HepG2 (cell line): ENCODE data around the gene RNF4. TPM values are rescaled to one million over a fixed set of nuclear protein-coding genes. Genes with fewer than 3 reads are reported as not detected.

Experiments
- ATF1 ChIP-seq: IDR thresholded peaks from 2 replicates; pipeline ENCODE4 v1.6.1; 2016; ENCODE audit warnings: mild to moderate bottlenecking, control low read depth
- ATM ChIP-seq: fragments of 450-650 bp; IDR thresholded peaks from 2 replicates; pipeline ENCODE4 v1.7.1; 2017; ENCODE audit warnings: mild to moderate bottlenecking, borderline replicate concordance
- BCL6 ChIP-seq: IDR thresholded peaks from 2 replicates; pipeline ENCODE4 v1.6.1; 2016; ENCODE audit warnings: missing genetic modification reagents, missing compliant biosample characterization
- ESRRA ChIP-seq: sonication (generic); formaldehyde crosslinking; IDR thresholded peaks from 2 replicates; pipeline ENCODE4 v1.5.1; 2020; ENCODE audit warnings: mild to moderate bottlenecking, low read depth, missing genetic modification reagents
- IKZF5 ChIP-seq: IDR thresholded peaks from 2 replicates; pipeline ENCODE4 v1.6.1; 2018; ENCODE audit warnings: missing genetic modification reagents, mild to moderate bottlenecking, missing compliant biosample characterization
- KMT2A ChIP-seq: sonication (generic); formaldehyde crosslinking; IDR thresholded peaks from 2 replicates; pipeline ENCODE4 v1.4.0; 2020; ENCODE audit warnings: missing genetic modification reagents
- MAFG ChIP-seq: sonication (generic); formaldehyde crosslinking; IDR thresholded peaks from 2 replicates; pipeline ENCODE4 v1.5.1; 2020; ENCODE audit warnings: mild to moderate bottlenecking, missing genetic modification reagents
- NR2F6 ChIP-seq, 2 experiments: IDR thresholded peaks; 2 replicates each; pipeline ENCODE4 v1.6.1; 2016; ENCODE audit warnings: antibody characterized with exemption in 1 of 2, mild to moderate bottlenecking in 1 of 2
- NRL ChIP-seq: sonication (generic); formaldehyde crosslinking; IDR thresholded peaks from 2 replicates; pipeline ENCODE4 v1.5.0; 2020; ENCODE audit warnings: missing genetic modification reagents, mild to moderate bottlenecking, moderate library complexity, borderline replicate concordance
- PHB2 ChIP-seq: fragments of 450-650 bp; IDR thresholded peaks from 2 replicates; pipeline ENCODE4 v1.6.1; 2018; ENCODE audit not compliant: partially characterized antibody
- RAD51 ChIP-seq: fragments of 450-650 bp; IDR thresholded peaks from 2 replicates; pipeline ENCODE4 v1.6.1; 2016; ENCODE audit warnings: borderline replicate concordance
- RCOR2 ChIP-seq: IDR thresholded peaks from 2 replicates; pipeline ENCODE4 v1.6.1; 2016; ENCODE audit warnings: missing biosample characterization, missing genetic modification reagents
- SYNCRIP ChIP-seq: fragments of 200-400 bp; formaldehyde crosslinking; IDR thresholded peaks from 2 replicates; pipeline ENCODE4 v1.6.1; 2018; ENCODE audit warnings: mild to moderate bottlenecking, low read depth, low read length; ENCODE audit not compliant: insufficient read depth
- TAF15 ChIP-seq: fragments of 200-400 bp; formaldehyde crosslinking; IDR thresholded peaks from one replicate; pipeline ENCODE4 v1.6.1; 2018; ENCODE audit warnings: mild to moderate bottlenecking, low read depth, low read length; ENCODE audit not compliant: poor library complexity, severe bottlenecking
- TBX2 ChIP-seq: sonication (generic); formaldehyde crosslinking; IDR thresholded peaks from 2 replicates; pipeline ENCODE4 v1.5.0; 2020; ENCODE audit warnings: missing genetic modification reagents, mild to moderate bottlenecking, borderline replicate concordance
- TFDP1 ChIP-seq: IDR thresholded peaks from 2 replicates; pipeline ENCODE4 v1.6.1; 2016; ENCODE audit warnings: missing compliant biosample characterization, missing genetic modification reagents, borderline replicate concordance
- U2AF2 ChIP-seq: fragments of 200-400 bp; formaldehyde crosslinking; IDR thresholded peaks from 2 replicates; pipeline ENCODE4 v1.6.1; 2017; ENCODE audit warnings: low read depth, mild to moderate bottlenecking, low read length
- ZBTB38 ChIP-seq: sonication (generic); formaldehyde crosslinking; IDR thresholded peaks from 2 replicates; pipeline ENCODE4 v1.5.1; 2020; ENCODE audit warnings: mild to moderate bottlenecking, missing genetic modification reagents
- ZBTB7A ChIP-seq: sonication (generic); formaldehyde crosslinking; IDR thresholded peaks from 2 replicates; pipeline ENCODE4 v1.8.0; 2022; ENCODE audit warnings: mild to moderate bottlenecking, missing genetic modification reagents
- ZNF468 ChIP-seq: sonication (generic); formaldehyde crosslinking; IDR thresholded peaks from 2 replicates; pipeline ENCODE4 v1.8.0; 2022; ENCODE audit warnings: mild to moderate bottlenecking, moderate library complexity, missing genetic modification reagents
- ZNF543 ChIP-seq: sonication (generic); formaldehyde crosslinking; IDR thresholded peaks from 2 replicates; pipeline ENCODE4 v1.4.0; 2020; ENCODE audit warnings: mild to moderate bottlenecking, missing genetic modification reagents
- ZNF616 ChIP-seq: sonication (generic); formaldehyde crosslinking; IDR thresholded peaks from 2 replicates; pipeline ENCODE4 v1.5.0; 2020; ENCODE audit warnings: low read depth, mild to moderate bottlenecking, missing genetic modification reagents
- ZNF678 ChIP-seq: sonication (generic); formaldehyde crosslinking; IDR thresholded peaks from 2 replicates; pipeline ENCODE4 v1.4.0; 2020; ENCODE audit warnings: mild to moderate bottlenecking, missing genetic modification reagents
- ZNF7 ChIP-seq: IDR thresholded peaks from 2 replicates; pipeline ENCODE4 v1.6.1; 2016; ENCODE audit warnings: missing biosample characterization, missing genetic modification reagents
- ZSCAN31 ChIP-seq: sonication (generic); formaldehyde crosslinking; IDR thresholded peaks from 2 replicates; pipeline ENCODE4 v1.5.0; 2020; ENCODE audit warnings: low read depth, mild to moderate bottlenecking, missing genetic modification reagents
- polyA plus RNA-seq, 8 experiments: library from polyadenylated mRNA; depleted of rRNA in 3 of 8; stranded (reverse) in 7 of 8; unstranded in 1 of 8; fragments of >200 nt; fragmentation: Illumina TruSeq in 4 of 8; extraction: Trizol in 4 of 8; gene quantifications; 2 replicates each; pipeline versions ENCODE4 v1.2.1 to v1.2.3, GENCODE V29; 2011 to 2016; ENCODE audit warnings: low read depth in 4 of 8, missing spikeins in 1 of 8, mixed read lengths in 1 of 8; ENCODE audit not compliant: insufficient read depth in 1 of 8
- total RNA-seq, 5 experiments: library from RNA; depleted of rRNA; stranded (reverse); fragments of >200 nt; fragmentation: Illumina TruSeq; extraction: Trizol; gene quantifications; 2 replicates each; pipeline ENCODE4 v1.2.3, GENCODE V29; 2016; ENCODE audit warnings: low read depth in 1 of 5
- TF ChIP-seq, protein P1 (sequence below): sonication (generic); formaldehyde crosslinking; conservative IDR thresholded peaks from 2 replicates; pipeline ENCODE4 v1.4.0; 2020; ENCODE audit warnings: missing genetic modification reagents
- TF ChIP-seq, protein P2 (sequence below): IDR thresholded peaks from 2 replicates; pipeline ENCODE4 v1.6.1; 2016; ENCODE audit warnings: low read depth, control low read depth

The RNF4 gene
- total and polyA plus RNA-seq, 2 of the 13 experiments (the other 11 are each of a cell fraction or from before 2014, with no cell fraction given) = 38.1 to 45.1 TPM

DNA sequence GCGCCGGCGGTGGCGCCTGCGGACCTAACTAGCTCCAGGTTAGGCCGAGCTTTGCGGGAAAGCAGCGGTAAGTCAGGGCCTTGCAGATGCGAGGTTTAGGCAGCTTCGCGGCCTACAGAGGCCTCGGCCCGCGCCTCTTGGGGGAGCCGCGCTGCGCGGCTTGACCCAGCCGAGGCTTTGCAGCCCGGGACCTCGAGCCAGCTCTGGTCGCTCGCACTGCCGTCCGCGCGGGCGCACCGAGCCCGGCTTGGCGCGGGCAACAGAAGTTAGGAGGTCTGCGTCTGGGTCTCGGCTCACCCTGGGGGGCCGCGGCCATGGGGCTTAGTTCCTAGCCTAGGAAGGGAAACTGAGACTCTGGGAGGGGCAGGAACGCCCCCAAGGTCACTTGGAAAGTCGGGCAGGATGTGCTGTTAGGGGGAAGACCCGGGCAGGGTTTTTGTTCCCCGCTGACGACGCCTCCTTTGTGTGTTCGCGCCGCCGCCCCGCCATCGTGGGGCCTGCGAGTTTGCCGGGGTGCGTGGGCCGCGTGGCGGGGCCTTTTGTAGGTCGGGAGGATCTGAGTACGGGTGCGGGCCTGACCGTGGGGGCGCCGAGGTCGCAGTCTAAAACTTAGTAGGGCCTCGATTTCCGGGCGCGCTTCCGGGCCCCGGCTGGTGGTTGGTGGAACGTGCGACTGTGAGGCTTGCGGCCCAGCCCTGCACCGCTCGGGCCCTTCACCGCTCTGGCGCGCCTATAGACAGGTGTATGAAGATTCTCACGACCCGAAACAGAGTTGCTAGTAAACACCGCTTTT, 482 bp downstream of the RNF4 start (continued):
- TF ChIP-seq TFDP1 (CRISPR knock-in tag) (peak; percentile 31; the same call in 1 of the 2 replicates), ZSCAN31 (CRISPR knock-in tag) (peak; percentile 41; the same call in 1 of the 2 replicates), ZNF7 (CRISPR knock-in tag) (no peak), BCL6 (CRISPR knock-in tag) (peak; percentile 37; the same call in 1 of the 2 replicates), ESRRA (CRISPR knock-in tag) (peak; percentile 61; the same call in 1 of the 2 replicates), ZNF678 (CRISPR knock-in tag) (no peak), NR2F6 (IDR thresholded peaks at IDR 0.05) (no peak), NR2F6 (CRISPR knock-in tag; IDR thresholded peaks at IDR 0.05) (0 out of 2 replicates have a peak, but pooled peaks have one; percentile 11), KMT2A (CRISPR knock-in tag) (peak; percentile 41), NRL (no peak), ATF1 (CRISPR knock-in tag) (no peak), SYNCRIP (no peak), ZNF543 (peak; percentile 53), ZBTB7A (0 out of 2 replicates have a peak, but pooled peaks have one; percentile 35), ZBTB38 (peak; percentile 47; the same call in 1 of the 2 replicates), MAFG (CRISPR knock-in tag) (0 out of 2 replicates have a peak, but pooled peaks have one; percentile 4), TBX2 (CRISPR knock-in tag) (peak; percentile 12; the same call in 1 of the 2 replicates), TAF15 (peak; percentile 45), RCOR2 (CRISPR knock-in tag) (0 out of 2 replicates have a peak, but pooled peaks have one; percentile 15), IKZF5 (0 out of 2 replicates have a peak, but pooled peaks have one; percentile 5), RAD51 (no peak), PHB2 (no peak), ZNF616 (no peak), ATM (no peak), U2AF2 (no peak), ZNF468 (peak; percentile 60; the same call in 1 of the 2 replicates)
- TF ChIP-seq, protein P1, sequence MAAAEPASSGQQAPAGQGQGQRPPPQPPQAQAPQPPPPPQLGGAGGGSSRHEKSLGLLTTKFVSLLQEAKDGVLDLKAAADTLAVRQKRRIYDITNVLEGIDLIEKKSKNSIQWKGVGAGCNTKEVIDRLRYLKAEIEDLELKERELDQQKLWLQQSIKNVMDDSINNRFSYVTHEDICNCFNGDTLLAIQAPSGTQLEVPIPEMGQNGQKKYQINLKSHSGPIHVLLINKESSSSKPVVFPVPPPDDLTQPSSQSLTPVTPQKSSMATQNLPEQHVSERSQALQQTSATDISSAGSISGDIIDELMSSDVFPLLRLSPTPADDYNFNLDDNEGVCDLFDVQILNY (CRISPR knock-in tag) = no peak
- TF ChIP-seq, protein P2, sequence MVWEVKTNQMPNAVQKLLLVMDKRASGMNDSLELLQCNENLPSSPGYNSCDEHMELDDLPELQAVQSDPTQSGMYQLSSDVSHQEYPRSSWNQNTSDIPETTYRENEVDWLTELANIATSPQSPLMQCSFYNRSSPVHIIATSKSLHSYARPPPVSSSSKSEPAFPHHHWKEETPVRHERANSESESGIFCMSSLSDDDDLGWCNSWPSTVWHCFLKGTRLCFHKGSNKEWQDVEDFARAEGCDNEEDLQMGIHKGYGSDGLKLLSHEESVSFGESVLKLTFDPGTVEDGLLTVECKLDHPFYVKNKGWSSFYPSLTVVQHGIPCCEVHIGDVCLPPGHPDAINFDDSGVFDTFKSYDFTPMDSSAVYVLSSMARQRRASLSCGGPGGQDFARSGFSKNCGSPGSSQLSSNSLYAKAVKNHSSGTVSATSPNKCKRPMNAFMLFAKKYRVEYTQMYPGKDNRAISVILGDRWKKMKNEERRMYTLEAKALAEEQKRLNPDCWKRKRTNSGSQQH (CRISPR knock-in tag) = 0 out of 2 replicates have a peak, but pooled peaks have one; percentile 7
